ENCODE results near the gene FCGR2B. TPM values are rescaled to one million over a fixed set of nuclear protein-coding genes. Genes with fewer than 3 reads are reported as not detected.
A peak's percentile ranks its signal among the peaks of the same experiment; 100 is the strongest.
"Not testable (repeated sequence)": the region's sequence is repeated elsewhere in the genome, so short reads cannot be mapped to it uniquely, and the experiment has no call there.

FCGR2B gene
- total RNA-seq, 2 donors from 2014 or later: 0.83 to 7.1 TPM

DNA sequence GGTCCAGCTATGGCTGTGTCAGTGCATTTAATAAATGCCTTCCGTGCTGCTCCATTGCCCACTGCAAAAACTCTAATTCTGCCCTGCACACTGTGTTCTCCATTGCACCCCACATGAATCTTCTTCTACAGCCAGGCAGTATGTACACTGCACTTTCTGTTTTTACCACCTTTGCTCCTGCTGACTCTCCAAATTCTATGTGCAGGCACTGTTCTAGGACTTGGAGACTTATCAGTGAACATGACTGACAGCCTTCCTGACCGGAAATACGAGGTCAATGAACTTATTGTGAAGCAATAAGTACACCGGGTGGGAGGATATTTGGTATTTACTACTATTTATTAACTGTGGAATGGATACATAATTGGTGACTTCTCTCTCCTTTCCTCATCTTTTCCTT is 1.7 kb downstream of the FCGR2B start:
- H3K27me3 Mint-ChIP-seq; H3K4me1 Mint-ChIP-seq (ENCODE audit: low read depth in 2 of 2); DNase-seq (ENCODE audit: low spot score); ATAC-seq; H3K9me3 Mint-ChIP-seq; H3K36me3 Mint-ChIP-seq; H3K27ac Mint-ChIP-seq; H3K4me3 Mint-ChIP-seq: not testable (repeated sequence)

DNA sequence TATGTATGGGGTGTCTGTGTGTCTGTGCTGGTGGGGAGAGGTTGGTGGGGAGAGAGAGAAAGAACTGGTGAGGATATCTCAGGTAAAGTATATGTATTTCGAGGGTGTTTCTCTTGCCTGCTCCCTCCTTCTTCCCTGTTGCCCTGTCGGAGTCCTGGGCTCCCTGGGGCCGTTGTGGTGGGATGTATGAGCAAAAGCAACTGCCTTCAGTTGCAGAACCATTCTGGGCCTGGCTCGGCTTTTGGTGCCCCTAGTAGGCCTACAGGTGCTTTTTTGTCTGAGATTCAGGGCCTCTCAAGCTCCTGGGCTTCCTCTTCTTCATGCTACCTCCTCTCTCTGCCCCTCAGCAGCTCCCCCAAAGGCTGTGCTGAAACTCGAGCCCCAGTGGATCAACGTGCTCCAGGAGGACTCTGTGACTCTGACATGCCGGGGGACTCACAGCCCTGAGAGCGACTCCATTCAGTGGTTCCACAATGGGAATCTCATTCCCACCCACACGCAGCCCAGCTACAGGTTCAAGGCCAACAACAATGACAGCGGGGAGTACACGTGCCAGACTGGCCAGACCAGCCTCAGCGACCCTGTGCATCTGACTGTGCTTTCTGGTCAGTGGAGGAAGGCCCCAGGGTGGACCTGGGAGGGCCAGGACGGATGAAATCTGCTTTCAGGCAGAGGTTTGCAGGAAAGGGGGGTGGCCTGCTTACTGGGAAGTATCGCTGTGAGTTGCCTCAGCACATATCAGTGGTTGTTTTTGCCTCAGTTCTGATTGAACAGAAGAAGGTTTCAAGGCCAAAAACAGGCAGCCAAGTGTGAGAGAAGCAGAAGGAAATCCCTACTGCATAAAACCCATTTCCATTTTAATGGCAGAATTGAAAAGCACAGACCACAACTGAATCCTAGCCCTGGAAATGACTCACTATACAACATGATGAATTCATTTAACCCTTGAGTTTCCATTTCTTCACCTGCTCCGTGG is 8.4 kb downstream of the FCGR2B start:
- DNase-seq (ENCODE audit: low spot score); H3K9me3 Mint-ChIP-seq; H3K36me3 Mint-ChIP-seq; H3K27me3 Mint-ChIP-seq; H3K4me3 Mint-ChIP-seq; H3K4me1 Mint-ChIP-seq (ENCODE audit: low read depth in 2 of 2); H3K27ac Mint-ChIP-seq: not testable (repeated sequence)
- peak in 1 of 2 donors; percentile 26 for ATAC-seq

DNA sequence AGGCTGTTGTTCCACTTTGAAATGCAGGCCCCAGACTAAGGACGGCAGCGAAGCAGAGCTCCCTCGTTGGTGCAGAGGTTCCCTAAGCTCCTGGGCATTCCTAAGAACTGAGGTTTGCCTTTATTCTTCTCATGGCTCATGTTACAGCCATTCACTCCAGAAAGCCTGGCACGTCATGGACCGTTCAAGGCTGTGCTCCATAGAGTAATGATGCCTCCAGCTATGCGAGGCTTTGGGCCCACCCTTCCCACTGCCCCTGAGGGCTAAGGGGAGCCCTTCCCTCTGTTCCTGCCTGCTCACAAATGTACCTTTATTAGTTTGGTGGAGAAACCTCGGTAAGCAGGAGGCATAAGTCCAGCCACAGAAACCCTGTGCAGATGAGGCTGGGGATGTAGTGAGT is 10.5 kb downstream of the FCGR2B start:
- not testable (repeated sequence) for ATAC-seq; H3K4me3 Mint-ChIP-seq; H3K27me3 Mint-ChIP-seq; H3K27ac Mint-ChIP-seq; H3K36me3 Mint-ChIP-seq; DNase-seq (ENCODE audit: low spot score); H3K9me3 Mint-ChIP-seq; H3K4me1 Mint-ChIP-seq (ENCODE audit: low read depth in 2 of 2)

DNA sequence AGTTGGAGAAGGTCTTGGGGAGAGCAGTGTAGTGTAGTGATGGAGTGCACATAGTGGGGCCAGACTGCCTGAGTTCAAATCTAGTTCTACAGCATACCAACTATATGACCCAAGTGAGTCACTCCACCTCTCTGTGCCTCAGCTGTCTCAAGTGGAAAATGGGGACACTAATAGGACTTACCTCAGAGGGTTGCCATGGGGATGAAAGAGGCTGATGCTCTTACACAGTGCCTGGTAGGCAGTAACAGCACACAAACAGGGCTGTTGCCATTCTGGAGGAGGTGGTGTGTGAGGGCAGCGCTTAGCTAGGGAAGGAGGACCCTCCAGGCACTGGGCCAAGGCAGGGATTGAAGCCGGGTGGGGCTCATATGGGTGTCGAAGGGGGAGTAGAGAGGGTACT is 11.5 kb downstream of the FCGR2B start:
- not testable (repeated sequence) for H3K27me3 Mint-ChIP-seq; ATAC-seq; H3K27ac Mint-ChIP-seq; DNase-seq (ENCODE audit: low spot score); H3K9me3 Mint-ChIP-seq; H3K4me3 Mint-ChIP-seq; H3K36me3 Mint-ChIP-seq; H3K4me1 Mint-ChIP-seq (ENCODE audit: low read depth in 2 of 2)

DNA sequence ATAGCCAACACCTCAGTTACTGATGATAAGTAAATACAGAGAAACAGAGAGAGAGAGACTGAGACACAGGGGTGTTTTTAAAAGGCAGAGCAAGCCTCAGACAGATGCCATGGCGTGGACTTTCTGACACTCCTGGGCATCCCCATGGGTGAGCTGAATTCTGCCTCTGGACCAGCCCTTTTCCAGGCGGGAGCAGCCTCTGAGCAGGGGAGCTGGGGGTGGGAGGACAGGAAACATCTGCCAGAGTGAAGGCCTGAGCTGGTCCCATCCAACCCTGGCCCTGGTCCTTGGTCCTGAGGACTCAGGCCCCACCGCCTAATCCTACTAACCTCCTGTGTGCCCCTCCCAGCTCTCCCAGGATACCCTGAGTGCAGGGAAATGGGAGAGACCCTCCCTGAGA is 12.0 kb downstream of the FCGR2B start:
- ATAC-seq; H3K4me3 Mint-ChIP-seq; DNase-seq (ENCODE audit: low spot score); H3K4me1 Mint-ChIP-seq (ENCODE audit: low read depth in 2 of 2); H3K27me3 Mint-ChIP-seq; H3K36me3 Mint-ChIP-seq; H3K9me3 Mint-ChIP-seq; H3K27ac Mint-ChIP-seq: not testable (repeated sequence)

DNA sequence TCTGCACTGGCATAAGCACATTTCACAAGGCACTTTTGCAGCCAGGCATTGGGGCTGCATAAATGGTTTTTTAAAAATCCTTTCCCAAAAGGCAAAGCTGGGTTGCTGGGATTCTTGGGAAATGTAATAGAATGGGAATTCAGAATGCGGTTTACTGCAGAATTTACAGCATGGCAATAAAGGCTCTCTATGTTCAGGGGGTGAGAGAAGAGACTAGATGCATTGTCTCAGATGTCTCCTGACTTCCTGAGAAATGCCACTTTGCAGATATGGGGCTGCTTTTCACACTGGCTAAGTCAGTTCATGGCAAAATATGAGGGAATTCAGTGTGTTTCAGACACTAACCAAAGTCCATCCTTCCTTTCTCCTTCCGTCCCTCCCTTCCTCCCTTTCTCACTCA is 13.5 kb downstream of the FCGR2B start:
- Mint-ChIP-seq H3K4me1 (ENCODE audit: low read depth in 2 of 2) (peaks cover 0 to 3% of the 10 kb centered on the region in 2 donors), H3K27me3 (no peaks in the 10 kb centered on the region), H3K36me3 (no peaks in the 10 kb centered on the region), H3K4me3 (no peak overlapping the region), H3K9me3 (no peaks in the 10 kb centered on the region), H3K27ac (no peak overlapping the region)
- no peak for ATAC-seq
- DNase-seq (ENCODE audit: low spot score): no peak

DNA sequence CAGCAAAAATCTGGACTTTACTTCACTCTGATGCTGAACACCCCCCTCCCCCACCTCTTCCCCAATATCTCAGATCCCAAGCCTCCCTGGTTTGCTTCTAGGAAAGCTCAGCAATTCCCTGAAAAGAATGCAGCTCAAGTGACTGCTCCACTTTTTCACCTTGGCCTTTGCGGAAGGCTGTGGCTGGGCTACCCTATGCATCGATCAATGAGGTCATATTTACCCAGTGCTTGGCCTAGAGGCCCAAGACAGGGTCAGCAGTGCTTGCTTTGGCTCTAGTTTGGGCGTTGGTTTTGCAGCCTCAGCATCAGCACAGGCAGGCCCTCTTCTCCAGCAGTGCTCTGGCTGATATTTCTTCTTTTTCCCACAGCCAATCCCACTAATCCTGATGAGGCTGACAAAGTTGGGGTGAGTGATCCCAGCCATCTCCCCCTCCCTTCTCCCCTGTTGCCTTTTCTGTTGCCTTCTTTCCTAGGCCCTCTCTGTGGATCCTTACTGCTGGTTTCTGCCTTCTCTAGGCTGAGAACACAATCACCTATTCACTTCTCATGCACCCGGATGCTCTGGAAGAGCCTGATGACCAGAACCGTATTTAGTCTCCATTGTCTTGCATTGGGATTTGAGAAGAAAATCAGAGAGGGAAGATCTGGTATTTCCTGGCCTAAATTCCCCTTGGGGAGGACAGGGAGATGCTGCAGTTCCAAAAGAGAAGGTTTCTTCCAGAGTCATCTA is 14.2 kb downstream of the FCGR2B start:
- Mint-ChIP-seq H3K36me3 (no peaks in the 10 kb centered on the region), H3K9me3 (no peaks in the 10 kb centered on the region), H3K4me1 (ENCODE audit: low read depth in 2 of 2) (peaks cover 0 to 3% of the 10 kb centered on the region in 2 donors), H3K27ac (peak overlapping the region in 1 of 2 donors; percentile 12), H3K4me3 (no peak overlapping the region), H3K27me3 (no peaks in the 10 kb centered on the region)
- DNase-seq (ENCODE audit: low spot score) (no peak), ATAC-seq (no peak)

DNA sequence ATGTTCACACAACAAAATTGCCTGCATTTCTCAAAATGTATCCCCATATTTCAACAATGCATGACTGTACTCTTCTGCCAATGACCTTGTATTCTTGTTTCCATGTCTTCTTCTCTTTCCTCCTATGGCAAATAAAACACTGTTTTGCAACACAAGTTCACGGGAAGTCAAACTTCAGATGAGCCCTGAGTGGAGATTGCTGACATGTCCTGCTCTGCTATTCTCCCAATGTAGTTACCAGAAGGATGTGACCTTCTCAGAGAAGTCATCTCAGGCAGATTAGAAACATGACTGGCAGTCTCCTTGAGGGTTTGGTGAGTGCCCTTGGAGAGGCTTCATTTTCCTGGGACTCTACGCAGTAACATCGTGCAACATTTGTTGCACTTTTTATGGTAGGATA is 15.6 kb downstream of the FCGR2B start:
- Mint-ChIP-seq H3K9me3 (no peaks in the 10 kb centered on the region), H3K4me3 (no peak overlapping the region), H3K4me1 (ENCODE audit: low read depth in 2 of 2) (peaks cover 0 to 3% of the 10 kb centered on the region in 2 donors), H3K27ac (no peak overlapping the region), H3K36me3 (no peaks in the 10 kb centered on the region), H3K27me3 (peaks cover under 1 to 3% of the 10 kb centered on the region in 2 donors)
- DNase-seq (ENCODE audit: low spot score) (no peak), ATAC-seq (no peak)

DNA sequence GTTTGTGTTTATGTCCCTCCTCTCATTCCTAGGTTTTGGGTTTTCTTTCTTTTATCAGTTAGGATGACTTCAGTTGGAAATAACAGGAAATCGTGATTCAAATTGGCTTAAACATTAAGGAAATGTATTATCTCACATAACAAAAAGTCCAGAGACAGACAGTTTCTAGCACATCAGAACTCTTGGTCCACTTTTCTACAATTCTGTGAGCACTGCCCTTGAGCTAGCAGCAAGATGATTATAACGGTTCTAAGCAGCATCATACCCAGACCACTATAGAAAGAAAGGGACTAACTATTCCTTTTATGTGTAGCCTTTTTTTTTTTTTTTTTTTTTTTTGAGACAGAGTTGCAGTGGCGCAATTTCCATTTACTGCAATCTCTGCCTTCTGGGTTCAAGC is 18.9 kb downstream of the FCGR2B start:
- Mint-ChIP-seq H3K36me3 (no peaks in the 10 kb centered on the region), H3K4me3 (no peak overlapping the region), H3K9me3 (no peaks in the 10 kb centered on the region), H3K4me1 (ENCODE audit: low read depth in 2 of 2) (peaks cover 0 to 3% of the 10 kb centered on the region in 2 donors), H3K27ac (no peak overlapping the region), H3K27me3 (peaks cover 3 to 7% of the 10 kb centered on the region in 2 donors)
- DNase-seq (ENCODE audit: low spot score) (no peak), ATAC-seq (no peak)

DNA sequence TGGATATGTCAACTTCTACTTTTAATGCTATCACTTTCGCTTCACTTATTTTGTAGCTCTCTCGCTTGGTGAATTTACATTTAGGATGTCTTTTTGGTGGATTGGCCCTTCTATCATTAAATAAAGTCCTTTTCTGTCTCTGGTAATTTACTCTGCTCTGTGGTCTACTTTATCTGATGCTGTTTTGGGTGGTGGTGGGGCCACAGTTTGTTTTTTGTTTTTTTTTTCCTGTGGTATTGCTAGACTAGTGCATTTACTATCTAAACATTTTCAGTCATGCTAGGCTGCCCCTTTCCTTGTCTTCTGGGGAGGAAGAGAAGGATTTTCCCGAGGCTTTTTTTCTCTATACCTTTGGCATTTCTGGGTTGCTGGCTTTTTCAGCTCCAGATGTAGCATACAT is 26.0 kb downstream of the FCGR2B start:
- H3K4me1 Mint-ChIP-seq (ENCODE audit: low read depth in 2 of 2): peaks cover 3 to 6% of the 10 kb centered on the region in 2 donors
- H3K27me3 Mint-ChIP-seq: peaks cover 8 to 11% of the 10 kb centered on the region in 2 donors
- DNase-seq (ENCODE audit: low spot score) (no peak), ATAC-seq (no peak)
- H3K4me3 Mint-ChIP-seq: no peak overlapping the region
- no peaks in the 10 kb centered on the region for H3K9me3 Mint-ChIP-seq
- H3K36me3 Mint-ChIP-seq: no peaks in the 10 kb centered on the region
- H3K27ac Mint-ChIP-seq: no peak overlapping the region

DNA sequence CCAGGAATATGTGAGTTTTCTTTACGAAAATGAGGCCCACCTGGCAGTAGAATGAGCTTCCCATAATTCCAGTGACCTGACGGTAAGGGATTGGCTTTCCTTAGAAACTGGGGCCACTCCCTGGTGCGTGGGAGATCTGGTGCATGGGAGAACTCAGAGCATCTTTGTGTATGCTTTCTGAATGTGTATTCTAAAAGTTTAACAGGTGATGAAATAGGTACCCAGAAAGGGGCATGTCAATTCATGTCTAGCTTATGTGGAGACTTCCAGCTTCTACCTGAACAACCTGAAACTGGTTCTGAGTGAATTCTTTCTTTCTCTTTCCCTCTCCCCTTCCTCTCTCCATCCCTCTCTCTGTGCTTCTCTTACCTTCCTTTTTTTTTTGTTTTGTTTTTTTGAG is 28.9 kb downstream of the FCGR2B start:
- no peak overlapping the region for H3K4me3 Mint-ChIP-seq
- peaks cover 16 to 17% of the 10 kb centered on the region in 2 donors for H3K27me3 Mint-ChIP-seq
- DNase-seq (ENCODE audit: low spot score) (no peak), ATAC-seq (no peak)
- peak overlapping the region in 1 of 2 donors; percentile 65 for H3K27ac Mint-ChIP-seq
- peaks cover 17% of the 10 kb centered on the region for H3K36me3 Mint-ChIP-seq
- H3K9me3 Mint-ChIP-seq: peaks cover 7% of the 10 kb centered on the region
- H3K4me1 Mint-ChIP-seq (ENCODE audit: low read depth in 2 of 2): peaks cover 3 to 6% of the 10 kb centered on the region in 2 donors

DNA sequence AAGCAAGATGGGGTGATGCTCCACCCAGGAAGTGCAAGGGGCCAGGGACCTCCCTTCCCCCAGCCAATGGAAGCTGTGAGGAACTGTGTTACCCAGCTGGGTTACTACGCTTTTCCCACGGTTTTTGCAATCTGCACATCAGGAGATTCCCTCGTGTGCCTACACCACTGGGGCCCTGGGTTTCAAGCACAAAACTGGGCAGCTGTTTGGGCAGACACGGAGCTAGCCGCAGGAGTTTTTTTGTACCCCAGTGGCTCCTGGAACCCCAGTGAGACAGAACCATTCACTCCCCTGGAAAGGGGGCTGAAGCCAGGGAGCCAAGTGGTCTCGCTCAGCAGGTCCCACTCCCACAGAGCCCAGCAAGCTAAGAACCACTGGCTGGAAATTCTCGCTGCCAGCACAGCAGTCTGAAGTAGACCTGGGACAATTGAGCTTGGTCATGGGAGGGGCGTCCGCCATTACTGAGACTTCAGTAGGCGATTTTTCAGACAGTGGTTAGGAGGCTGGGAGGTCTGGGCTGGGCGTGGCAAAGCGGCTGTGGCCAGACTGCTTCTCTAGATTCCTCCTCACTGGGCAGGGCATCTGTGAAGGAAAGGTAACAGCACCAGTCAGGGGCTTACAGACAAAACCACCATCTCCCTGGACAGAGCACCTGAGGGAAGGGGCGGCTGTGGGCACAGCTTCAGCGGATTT is 30.2 kb downstream of the FCGR2B start:
- peaks cover 17% of the 10 kb centered on the region for H3K36me3 Mint-ChIP-seq
- not testable (repeated sequence) for H3K9me3 Mint-ChIP-seq; H3K27ac Mint-ChIP-seq; H3K4me1 Mint-ChIP-seq (ENCODE audit: low read depth in 2 of 2); H3K4me3 Mint-ChIP-seq; DNase-seq (ENCODE audit: low spot score); ATAC-seq
- H3K27me3 Mint-ChIP-seq: peaks cover 14 to 17% of the 10 kb centered on the region in 2 donors

DNA sequence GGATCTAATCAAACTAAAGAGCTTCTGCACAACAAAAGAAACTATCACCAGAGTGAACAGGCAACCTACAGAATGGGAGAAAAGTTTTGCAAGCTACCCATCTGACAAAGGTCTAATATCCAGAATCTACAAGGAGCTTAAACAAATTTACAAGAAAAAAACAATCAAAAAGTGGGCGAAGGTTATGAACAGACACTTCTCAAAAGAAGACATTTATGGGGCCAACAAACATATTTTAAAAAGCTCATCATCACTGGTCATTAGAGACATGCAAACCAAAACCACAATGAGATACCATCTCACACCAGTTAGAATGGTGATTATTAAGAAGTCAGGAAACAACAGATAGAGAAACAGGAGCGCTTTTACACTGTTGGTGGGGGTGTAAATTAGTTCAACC is 35.4 kb downstream of the FCGR2B start:
- H3K27me3 Mint-ChIP-seq; H3K27ac Mint-ChIP-seq; H3K4me1 Mint-ChIP-seq (ENCODE audit: low read depth in 2 of 2); H3K9me3 Mint-ChIP-seq; DNase-seq (ENCODE audit: low spot score); ATAC-seq; H3K4me3 Mint-ChIP-seq: not testable (repeated sequence)
- H3K36me3 Mint-ChIP-seq: peaks cover 17% of the 10 kb centered on the region
